D721Med (cell line): ENCODE data around the gene POM121L2.
A peak's percentile ranks its signal among the peaks of the same experiment; 100 is the strongest.

Experiments used
- DNase-seq: peaks from one replicate; pipeline ENCODE4 v3.0.0; 2011; ENCODE audit warnings: low spot score; ENCODE audit not compliant: insufficient read length
- FAIRE-seq: peaks from 2 replicates; lab custom pipeline; 2011; peaks lifted over from hg19 to GRCh38; lab: Jason Lieb, UNC
- CTCF ChIP-seq: IDR thresholded peaks from 2 replicates; pipeline ENCODE4 v1.5.1; 2012; ENCODE audit warnings: mild to moderate bottlenecking, control low read depth; ENCODE audit not compliant: insufficient read depth; ENCODE audit errors: missing control alignments

The POM121L2 gene

GRCh38 chr6:27303613-27304272, 8.3 kb downstream of the POM121L2 start:
- no peak for FAIRE-seq
- TF ChIP-seq CTCF = no peak
- DNase-seq = no peak

GRCh38 chr6:27297857-27298730, 14.0 kb downstream of the POM121L2 start:
- DNase-seq = no peak
- no peak for FAIRE-seq
- TF ChIP-seq CTCF = no peak

GRCh38 chr6:27297484-27297856, 14.6 kb downstream of the POM121L2 start:
- DNase-seq (no peak), FAIRE-seq (no peak)
- TF ChIP-seq CTCF = no peak

GRCh38 chr6:27296106-27296783, 15.8 kb downstream of the POM121L2 start:
- no peak for FAIRE-seq
- TF ChIP-seq CTCF = no peak
- DNase-seq = no peak

- TF ChIP-seq CTCF = no peak
- FAIRE-seq (peak; percentile 11), DNase-seq (no peak)
Measured at GRCh38 chr6:27295301-27296079, 16.6 kb downstream of the POM121L2 start.

- no peak for TF ChIP-seq CTCF
- FAIRE-seq = no peak
- no peak for DNase-seq
Measured at GRCh38 chr6:27294409-27294808, 17.7 kb downstream of the POM121L2 start.
